HepG2 (cell line): ENCODE measurements around the gene GNAL. TPM values are rescaled to one million over a fixed set of nuclear protein-coding genes. Genes with fewer than 3 reads are reported as not detected.
A peak's percentile ranks its signal among the peaks of the same experiment; 100 is the strongest.

Experiments
- HES4 ChIP-seq: sonication (generic); formaldehyde crosslinking; IDR thresholded peaks from 2 replicates; pipeline ENCODE4 v1.9.0; 2021; ENCODE audit warnings: mild to moderate bottlenecking, missing genetic modification reagents, borderline replicate concordance
- KAT7 ChIP-seq: IDR thresholded peaks from 2 replicates; pipeline ENCODE4 v1.6.1; 2018; ENCODE audit warnings: borderline replicate concordance, missing compliant biosample characterization
- LBX2 ChIP-seq: sonication (generic); formaldehyde crosslinking; IDR thresholded peaks from 2 replicates; pipeline ENCODE4 v1.5.0; 2020; ENCODE audit warnings: missing genetic modification reagents, mild to moderate bottlenecking, borderline replicate concordance
- MBD4 ChIP-seq: IDR thresholded peaks from 2 replicates; pipeline ENCODE4 v1.6.1; 2012; ENCODE audit warnings: low read length, inconsistent platforms, borderline replicate concordance
- MTF2 ChIP-seq: sonication (generic); formaldehyde crosslinking; IDR thresholded peaks from 2 replicates; pipeline ENCODE4 v1.5.0; 2020; ENCODE audit warnings: missing genetic modification reagents, borderline replicate concordance
- SMAD3 ChIP-seq: sonication (generic); formaldehyde crosslinking; IDR thresholded peaks from 2 replicates; pipeline ENCODE4 v1.4.0; 2020; ENCODE audit warnings: missing genetic modification reagents
- U2AF1 ChIP-seq: fragments of 200-400 bp; formaldehyde crosslinking; optimal IDR thresholded peaks from 2 replicates; pipeline ENCODE3; 2017; ENCODE audit warnings: mild to moderate bottlenecking, low read depth, low read length
- ZNF24 ChIP-seq: fragments of 450-650 bp; IDR thresholded peaks from 2 replicates; pipeline ENCODE4 v1.6.1; 2017; ENCODE audit warnings: antibody characterized with exemption, mild to moderate bottlenecking
- ZNF263 ChIP-seq: sonication (generic); formaldehyde crosslinking; IDR thresholded peaks from 2 replicates; pipeline ENCODE4 v1.4.0; 2020; ENCODE audit warnings: missing genetic modification reagents
- ZNF430 ChIP-seq: sonication (generic); formaldehyde crosslinking; IDR thresholded peaks from 2 replicates; pipeline ENCODE4 v1.9.0; 2021; ENCODE audit warnings: mild to moderate bottlenecking, missing genetic modification reagents
- ZNF513 ChIP-seq: sonication (generic); formaldehyde crosslinking; conservative IDR thresholded peaks from 2 replicates; pipeline ENCODE4 v1.5.0; 2020; ENCODE audit warnings: missing genetic modification reagents
- ZNF556 ChIP-seq: sonication (generic); formaldehyde crosslinking; IDR thresholded peaks from 2 replicates; pipeline ENCODE4 v1.4.0; 2020; ENCODE audit warnings: mild to moderate bottlenecking, missing genetic modification reagents, borderline replicate concordance
- ZSCAN30 ChIP-seq: sonication (generic); formaldehyde crosslinking; IDR thresholded peaks from 2 replicates; pipeline ENCODE4 v1.5.0; 2020; ENCODE audit warnings: mild to moderate bottlenecking, missing genetic modification reagents
- polyA plus RNA-seq, 8 experiments: library from polyadenylated mRNA; depleted of rRNA in 3 of 8; stranded (reverse) in 7 of 8; unstranded in 1 of 8; fragments of >200 nt; fragmentation: Illumina TruSeq in 4 of 8; extraction: Trizol in 4 of 8; gene quantifications; 2 replicates each; pipeline versions ENCODE4 v1.2.1 to v1.2.3, GENCODE V29; 2011 to 2016; ENCODE audit warnings: low read depth in 4 of 8, missing spikeins in 1 of 8, mixed read lengths in 1 of 8; ENCODE audit not compliant: insufficient read depth in 1 of 8
- total RNA-seq, 5 experiments: library from RNA; depleted of rRNA; stranded (reverse); fragments of >200 nt; fragmentation: Illumina TruSeq; extraction: Trizol; gene quantifications; 2 replicates each; pipeline ENCODE4 v1.2.3, GENCODE V29; 2016; ENCODE audit warnings: low read depth in 1 of 5
- TF ChIP-seq, protein P1 (sequence below), 2 experiments: sonication (generic) in 1 of 2; formaldehyde crosslinking in 1 of 2; IDR thresholded peaks; 2 replicates each; pipeline versions ENCODE4 v1.6.1 to v1.9.0; 2014 to 2022; ENCODE audit warnings: antibody characterized with exemption in 1 of 2, borderline replicate concordance in 1 of 2, inconsistent platforms in 1 of 2, low read depth in 1 of 2, missing genetic modification reagents in 1 of 2
- TF ChIP-seq, protein P2 (sequence below): sonication (generic); formaldehyde crosslinking; IDR thresholded peaks from 2 replicates; pipeline ENCODE4 v1.5.1; 2020; ENCODE audit warnings: mild to moderate bottlenecking, missing genetic modification reagents, borderline replicate concordance

The GNAL gene
- total and polyA plus RNA-seq, 2 of the 13 experiments (the other 11 are each of a cell fraction or from before 2014, with no cell fraction given): 0.87 to 1.4 TPM

- TF ChIP-seq ZSCAN30 (CRISPR knock-in tag): no peak
- no peak for TF ChIP-seq MBD4
- no peak for TF ChIP-seq ZNF556 (CRISPR knock-in tag)
- no peak for TF ChIP-seq KAT7 (CRISPR knock-in tag)
- TF ChIP-seq U2AF1: no peak
- TF ChIP-seq ZNF263 (CRISPR knock-in tag): no peak
- TF ChIP-seq LBX2 (CRISPR knock-in tag): no peak
- no peak for TF ChIP-seq MTF2 (CRISPR knock-in tag)
- TF ChIP-seq SMAD3 (CRISPR knock-in tag): no peak
- TF ChIP-seq, protein P1, sequence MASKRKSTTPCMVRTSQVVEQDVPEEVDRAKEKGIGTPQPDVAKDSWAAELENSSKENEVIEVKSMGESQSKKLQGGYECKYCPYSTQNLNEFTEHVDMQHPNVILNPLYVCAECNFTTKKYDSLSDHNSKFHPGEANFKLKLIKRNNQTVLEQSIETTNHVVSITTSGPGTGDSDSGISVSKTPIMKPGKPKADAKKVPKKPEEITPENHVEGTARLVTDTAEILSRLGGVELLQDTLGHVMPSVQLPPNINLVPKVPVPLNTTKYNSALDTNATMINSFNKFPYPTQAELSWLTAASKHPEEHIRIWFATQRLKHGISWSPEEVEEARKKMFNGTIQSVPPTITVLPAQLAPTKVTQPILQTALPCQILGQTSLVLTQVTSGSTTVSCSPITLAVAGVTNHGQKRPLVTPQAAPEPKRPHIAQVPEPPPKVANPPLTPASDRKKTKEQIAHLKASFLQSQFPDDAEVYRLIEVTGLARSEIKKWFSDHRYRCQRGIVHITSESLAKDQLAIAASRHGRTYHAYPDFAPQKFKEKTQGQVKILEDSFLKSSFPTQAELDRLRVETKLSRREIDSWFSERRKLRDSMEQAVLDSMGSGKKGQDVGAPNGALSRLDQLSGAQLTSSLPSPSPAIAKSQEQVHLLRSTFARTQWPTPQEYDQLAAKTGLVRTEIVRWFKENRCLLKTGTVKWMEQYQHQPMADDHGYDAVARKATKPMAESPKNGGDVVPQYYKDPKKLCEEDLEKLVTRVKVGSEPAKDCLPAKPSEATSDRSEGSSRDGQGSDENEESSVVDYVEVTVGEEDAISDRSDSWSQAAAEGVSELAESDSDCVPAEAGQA (IDR thresholded peaks at IDR 0.05; ENCODE audit: low read depth): peak; percentile 57; the same call in 1 of the 2 replicates
- TF ChIP-seq, protein P1 (CRISPR knock-in tag; IDR thresholded peaks at IDR 0.05; ENCODE audit: borderline replicate concordance): no peak
- no peak for TF ChIP-seq ZNF430 (CRISPR knock-in tag)
- TF ChIP-seq, protein P2, sequence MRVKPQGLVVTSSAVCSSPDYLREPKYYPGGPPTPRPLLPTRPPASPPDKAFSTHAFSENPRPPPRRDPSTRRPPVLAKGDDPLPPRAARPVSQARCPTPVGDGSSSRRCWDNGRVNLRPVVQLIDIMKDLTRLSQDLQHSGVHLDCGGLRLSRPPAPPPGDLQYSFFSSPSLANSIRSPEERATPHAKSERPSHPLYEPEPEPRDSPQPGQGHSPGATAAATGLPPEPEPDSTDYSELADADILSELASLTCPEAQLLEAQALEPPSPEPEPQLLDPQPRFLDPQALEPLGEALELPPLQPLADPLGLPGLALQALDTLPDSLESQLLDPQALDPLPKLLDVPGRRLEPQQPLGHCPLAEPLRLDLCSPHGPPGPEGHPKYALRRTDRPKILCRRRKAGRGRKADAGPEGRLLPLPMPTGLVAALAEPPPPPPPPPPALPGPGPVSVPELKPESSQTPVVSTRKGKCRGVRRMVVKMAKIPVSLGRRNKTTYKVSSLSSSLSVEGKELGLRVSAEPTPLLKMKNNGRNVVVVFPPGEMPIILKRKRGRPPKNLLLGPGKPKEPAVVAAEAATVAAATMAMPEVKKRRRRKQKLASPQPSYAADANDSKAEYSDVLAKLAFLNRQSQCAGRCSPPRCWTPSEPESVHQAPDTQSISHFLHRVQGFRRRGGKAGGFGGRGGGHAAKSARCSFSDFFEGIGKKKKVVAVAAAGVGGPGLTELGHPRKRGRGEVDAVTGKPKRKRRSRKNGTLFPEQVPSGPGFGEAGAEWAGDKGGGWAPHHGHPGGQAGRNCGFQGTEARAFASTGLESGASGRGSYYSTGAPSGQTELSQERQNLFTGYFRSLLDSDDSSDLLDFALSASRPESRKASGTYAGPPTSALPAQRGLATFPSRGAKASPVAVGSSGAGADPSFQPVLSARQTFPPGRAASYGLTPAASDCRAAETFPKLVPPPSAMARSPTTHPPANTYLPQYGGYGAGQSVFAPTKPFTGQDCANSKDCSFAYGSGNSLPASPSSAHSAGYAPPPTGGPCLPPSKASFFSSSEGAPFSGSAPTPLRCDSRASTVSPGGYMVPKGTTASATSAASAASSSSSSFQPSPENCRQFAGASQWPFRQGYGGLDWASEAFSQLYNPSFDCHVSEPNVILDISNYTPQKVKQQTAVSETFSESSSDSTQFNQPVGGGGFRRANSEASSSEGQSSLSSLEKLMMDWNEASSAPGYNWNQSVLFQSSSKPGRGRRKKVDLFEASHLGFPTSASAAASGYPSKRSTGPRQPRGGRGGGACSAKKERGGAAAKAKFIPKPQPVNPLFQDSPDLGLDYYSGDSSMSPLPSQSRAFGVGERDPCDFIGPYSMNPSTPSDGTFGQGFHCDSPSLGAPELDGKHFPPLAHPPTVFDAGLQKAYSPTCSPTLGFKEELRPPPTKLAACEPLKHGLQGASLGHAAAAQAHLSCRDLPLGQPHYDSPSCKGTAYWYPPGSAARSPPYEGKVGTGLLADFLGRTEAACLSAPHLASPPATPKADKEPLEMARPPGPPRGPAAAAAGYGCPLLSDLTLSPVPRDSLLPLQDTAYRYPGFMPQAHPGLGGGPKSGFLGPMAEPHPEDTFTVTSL: no peak
- TF ChIP-seq ZNF513 (CRISPR knock-in tag): no peak
- TF ChIP-seq HES4 (CRISPR knock-in tag): no peak
- TF ChIP-seq ZNF24: no peak
These were observed 170.9 kb downstream of the GNAL start (continued) for GRCh38 chr18:11859903-11860407.
